Measurements from ENCODE around the gene CYP19A1. TPM values are rescaled to one million over a fixed set of nuclear protein-coding genes. Genes with fewer than 3 reads are reported as not detected.
A peak's percentile ranks its signal among the peaks of the same experiment; 100 is the strongest.

CYP19A1 gene
- total RNA-seq, 2 donors from 2014 or later: not detected

- Histone ChIP-seq H3K4me1 (peaks cover 12% of the 10 kb centered on the region), H3K9ac (ENCODE audit: low read depth in 2 of 2, low read length in 2 of 2) (no peak overlapping the region), H3K27me3 (no peaks in the 10 kb centered on the region), H3K9me3 (no peaks in the 10 kb centered on the region), H3K4me3 (no peak overlapping the region), H3K36me3 (no peaks in the 10 kb centered on the region), H3K27ac (no peak overlapping the region)
- intact Hi-C loops (cut with DNase I): no loop called here
- TF ChIP-seq, protein P1, sequence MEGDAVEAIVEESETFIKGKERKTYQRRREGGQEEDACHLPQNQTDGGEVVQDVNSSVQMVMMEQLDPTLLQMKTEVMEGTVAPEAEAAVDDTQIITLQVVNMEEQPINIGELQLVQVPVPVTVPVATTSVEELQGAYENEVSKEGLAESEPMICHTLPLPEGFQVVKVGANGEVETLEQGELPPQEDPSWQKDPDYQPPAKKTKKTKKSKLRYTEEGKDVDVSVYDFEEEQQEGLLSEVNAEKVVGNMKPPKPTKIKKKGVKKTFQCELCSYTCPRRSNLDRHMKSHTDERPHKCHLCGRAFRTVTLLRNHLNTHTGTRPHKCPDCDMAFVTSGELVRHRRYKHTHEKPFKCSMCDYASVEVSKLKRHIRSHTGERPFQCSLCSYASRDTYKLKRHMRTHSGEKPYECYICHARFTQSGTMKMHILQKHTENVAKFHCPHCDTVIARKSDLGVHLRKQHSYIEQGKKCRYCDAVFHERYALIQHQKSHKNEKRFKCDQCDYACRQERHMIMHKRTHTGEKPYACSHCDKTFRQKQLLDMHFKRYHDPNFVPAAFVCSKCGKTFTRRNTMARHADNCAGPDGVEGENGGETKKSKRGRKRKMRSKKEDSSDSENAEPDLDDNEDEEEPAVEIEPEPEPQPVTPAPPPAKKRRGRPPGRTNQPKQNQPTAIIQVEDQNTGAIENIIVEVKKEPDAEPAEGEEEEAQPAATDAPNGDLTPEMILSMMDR (IDR thresholded peaks at IDR 0.05): no peak
- DNase-seq: no peak
Measured at GRCh38 chr15:51186181-51186705, 152.2 kb downstream of the CYP19A1 start.

DNA sequence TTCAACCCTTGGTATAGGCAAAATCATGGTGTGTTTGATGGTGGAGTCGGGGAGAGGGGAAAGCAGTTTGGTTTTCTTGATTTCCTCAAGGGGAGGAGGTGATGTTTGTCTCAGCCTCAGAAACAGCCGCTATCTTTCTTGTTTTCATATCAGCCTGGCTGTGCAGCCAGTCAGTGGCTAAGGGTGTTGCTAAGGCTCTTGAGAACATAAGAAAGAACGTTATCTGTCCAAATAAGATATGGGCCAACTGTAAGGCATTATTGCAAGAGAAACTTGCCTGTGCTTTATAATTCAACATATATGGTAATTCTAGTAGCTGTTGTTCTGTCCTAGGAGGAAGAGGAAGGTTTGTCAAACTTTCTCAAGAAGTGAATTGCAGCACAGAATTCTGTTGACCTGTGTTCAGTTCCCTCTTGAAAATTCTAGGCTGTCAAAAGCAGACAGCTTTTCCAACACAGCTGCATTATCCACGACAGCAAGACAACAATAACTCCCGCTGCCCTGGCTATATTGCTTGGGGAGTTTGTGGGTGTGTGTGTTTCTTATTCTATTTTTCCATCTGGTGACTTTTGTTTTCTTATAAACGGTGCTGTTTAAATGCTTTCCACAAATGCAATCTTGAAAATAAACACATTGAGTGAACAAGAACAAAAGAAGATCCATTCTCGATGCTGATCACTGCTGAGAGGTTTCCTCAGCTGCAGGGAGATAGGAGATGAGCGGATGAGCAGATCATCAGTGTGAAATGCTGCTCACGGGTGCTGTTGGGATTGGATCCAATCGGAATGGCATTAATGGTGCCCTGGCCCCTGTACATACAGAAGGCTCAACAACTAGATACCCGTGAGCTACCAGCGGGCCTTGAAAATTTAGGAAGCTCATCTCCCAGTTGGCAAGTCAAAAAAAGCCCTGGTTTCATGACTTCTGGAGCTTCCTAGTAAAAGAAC is 152.9 kb downstream of the CYP19A1 start:
- no peak overlapping the region for H3K9ac ChIP-seq (ENCODE audit: low read depth in 2 of 2, low read length in 2 of 2)
- no peak overlapping the region for H3K27ac ChIP-seq
- TF ChIP-seq, protein P1 (IDR thresholded peaks at IDR 0.05): no peak
- no peaks in the 10 kb centered on the region for H3K36me3 ChIP-seq
- no peak overlapping the region for H3K4me3 ChIP-seq
- H3K27me3 ChIP-seq: no peaks in the 10 kb centered on the region
- no peak for DNase-seq
- intact Hi-C loops (cut with DNase I): no loop called here
- H3K9me3 ChIP-seq: no peaks in the 10 kb centered on the region
- H3K4me1 ChIP-seq: peaks cover 12% of the 10 kb centered on the region

GRCh38 chr15:51184627-51185026 is 153.8 kb downstream of the CYP19A1 start:
- Histone ChIP-seq H3K27ac (no peak overlapping the region), H3K4me3 (no peak overlapping the region)
- intact Hi-C loops (cut with DNase I): no loop called here

GRCh38 chr15:51183076-51183475 is 155.3 kb downstream of the CYP19A1 start:
- DNase-seq: peak; percentile 43

More at GRCh38 chr15:51184627-51185026, 153.8 kb downstream of the CYP19A1 start:
- Histone ChIP-seq H3K9ac (ENCODE audit: low read depth in 2 of 2, low read length in 2 of 2) (no peak overlapping the region), H3K36me3 (no peaks in the 10 kb centered on the region), H3K27me3 (no peaks in the 10 kb centered on the region), H3K4me1 (peaks cover 12% of the 10 kb centered on the region), H3K9me3 (no peaks in the 10 kb centered on the region)
- no peak for DNase-seq
- TF ChIP-seq, protein P1 (IDR thresholded peaks at IDR 0.05): no peak

GRCh38 chr15:51181905-51182304 is 156.5 kb downstream of the CYP19A1 start:
- intact Hi-C loops (cut with DNase I): no loop called here

More at GRCh38 chr15:51183076-51183475, 155.3 kb downstream of the CYP19A1 start:
- Histone ChIP-seq H3K27ac (no peak overlapping the region), H3K4me3 (no peak overlapping the region), H3K9ac (ENCODE audit: low read depth in 2 of 2, low read length in 2 of 2) (no peak overlapping the region), H3K27me3 (no peaks in the 10 kb centered on the region), H3K4me1 (peaks cover 12% of the 10 kb centered on the region), H3K9me3 (no peaks in the 10 kb centered on the region), H3K36me3 (no peaks in the 10 kb centered on the region)
- TF ChIP-seq, protein P1 (IDR thresholded peaks at IDR 0.05): no peak
- intact Hi-C loops (cut with DNase I): no loop called here

More at GRCh38 chr15:51181905-51182304, 156.5 kb downstream of the CYP19A1 start:
- TF ChIP-seq, protein P1 (IDR thresholded peaks at IDR 0.05): no peak
- H3K36me3 ChIP-seq: no peaks in the 10 kb centered on the region
- H3K27ac ChIP-seq: no peak overlapping the region
- H3K9ac ChIP-seq (ENCODE audit: low read depth in 2 of 2, low read length in 2 of 2): no peak overlapping the region
- DNase-seq: no peak
- no peak overlapping the region for H3K4me3 ChIP-seq
- H3K27me3 ChIP-seq: no peaks in the 10 kb centered on the region
- peaks cover 12% of the 10 kb centered on the region for H3K4me1 ChIP-seq
- H3K9me3 ChIP-seq: no peaks in the 10 kb centered on the region
